Neural progenitor cell (in vitro differentiated cells): Measurements from ENCODE around the gene ZNF341. TPM values are rescaled to one million over a fixed set of nuclear protein-coding genes. Genes with fewer than 3 reads are reported as not detected.

Experiments
- DNase-seq: peaks from one replicate; pipeline ENCODE4 v3.0.0-alpha.2; 2016; ENCODE audit warnings: low spot score
- H2AFZ ChIP-seq: fragments of 200-600 bp; sonication (generic); replicated peaks from 2 replicates; pipeline ENCODE4 v1.6.1; 2016; ENCODE audit warnings: antibody characterized with exemption
- H3F3A ChIP-seq: fragments of 200-600 bp; sonication (generic); 2 replicates; pipeline ENCODE4 v1.6.1; 2016; ENCODE audit warnings: antibody characterized with exemption, low read depth
- H3K27ac ChIP-seq: fragments of 200-600 bp; sonication (generic); 2 replicates; pipeline ENCODE4 v1.5.1; 2016; ENCODE audit warnings: mild to moderate bottlenecking
- H3K27me3 ChIP-seq: fragments of 200-600 bp; sonication (generic); 2 replicates; pipeline ENCODE4 v1.6.1; 2016; ENCODE audit warnings: mild to moderate bottlenecking, moderate library complexity
- H3K36me3 ChIP-seq: fragments of 200-600 bp; sonication (generic); 2 replicates; pipeline ENCODE4 v1.5.1; 2016
- H3K4me1 ChIP-seq: fragments of 200-600 bp; sonication (generic); 2 replicates; pipeline ENCODE4 v1.6.1; 2016; ENCODE audit warnings: mixed run types
- H3K4me2 ChIP-seq: fragments of 200-600 bp; sonication (generic); 2 replicates; pipeline ENCODE4 v1.6.1; 2016
- H3K4me3 ChIP-seq: fragments of 200-600 bp; sonication (generic); 2 replicates; pipeline ENCODE4 v1.5.1; 2016
- H3K79me2 ChIP-seq: fragments of 200-600 bp; sonication (generic); 2 replicates; pipeline ENCODE4 v1.6.1; 2016; ENCODE audit warnings: low read depth
- H3K9ac ChIP-seq: fragments of 200-600 bp; sonication (generic); 2 replicates; pipeline ENCODE4 v1.6.1; 2016
- H3K9me3 ChIP-seq: fragments of 200-600 bp; sonication (generic); 2 replicates; pipeline ENCODE4 v1.5.1; 2016; ENCODE audit warnings: low read depth
- H4K20me1 ChIP-seq: fragments of 200-600 bp; sonication (generic); 2 replicates; pipeline ENCODE4 v1.6.1; 2016; ENCODE audit warnings: low read depth
- H3K27ac Mint-ChIP-seq: 3 replicates; pipeline ENCODE4 v1.8.0; 2021; ENCODE audit warnings: mixed read lengths
- H3K27me3 Mint-ChIP-seq: 2 replicates; pipeline ENCODE4 v1.8.0; 2022; ENCODE audit warnings: low read depth, mild to moderate bottlenecking, inconsistent platforms, moderate library complexity, mixed read lengths; ENCODE audit not compliant: insufficient read depth
- H3K36me3 Mint-ChIP-seq: 3 replicates; pipeline ENCODE4 v1.8.0; 2021; ENCODE audit warnings: mixed read lengths
- H3K4me1 Mint-ChIP-seq: 3 replicates; pipeline ENCODE4 v1.8.0; 2021; ENCODE audit warnings: mixed read lengths
- H3K4me3 Mint-ChIP-seq: 3 replicates; pipeline ENCODE4 v1.8.0; 2021; ENCODE audit warnings: mild to moderate bottlenecking, moderate library complexity, mixed read lengths
- H3K9me3 Mint-ChIP-seq: 3 replicates; pipeline ENCODE4 v1.8.0; 2020; ENCODE audit warnings: mixed read lengths
- CTCF ChIP-seq: fragments of 200-600 bp; sonication (generic); IDR thresholded peaks from 2 replicates; pipeline ENCODE4 v1.5.1; 2017; ENCODE audit warnings: antibody characterized with exemption, mild to moderate bottlenecking
- EZH2 ChIP-seq: fragments of 200-600 bp; sonication (generic); IDR thresholded peaks from 2 replicates; pipeline ENCODE4 v1.6.1; 2017; ENCODE audit warnings: antibody characterized with exemption, mild to moderate bottlenecking, moderate library complexity
- EZH2phosphoT487 ChIP-seq: fragments of 200-600 bp; sonication (generic); IDR thresholded peaks from 2 replicates; pipeline ENCODE4 v1.6.1; 2017; ENCODE audit warnings: antibody characterized with exemption
- total RNA-seq: library from RNA; depleted of rRNA; stranded (reverse); fragments of >200 nt; gene quantifications from 2 replicates; pipeline ENCODE4 v1.2.3, GENCODE V29; 2015; ENCODE audit warnings: low replicate concordance

ZNF341 gene
- total RNA-seq, 1 donor from 2014 or later, result 0.82 TPM

- H3K4me1 ChIP-seq, result peaks cover 29% of the 10 kb centered on the region
- TF ChIP-seq EZH2phosphoT487, result no peak
- TF ChIP-seq CTCF, result no peak
- no peak for TF ChIP-seq EZH2
- Mint-ChIP-seq H3K27me3 (no peaks in the 10 kb centered on the region), H3K4me1 (peaks cover 66% of the 10 kb centered on the region), H3K36me3 (peaks cover 21% of the 10 kb centered on the region), H3K27ac (peak overlapping the region; percentile 95), H3K9me3 (no peaks in the 10 kb centered on the region), H3K4me3 (peak overlapping the region; percentile 37)
- H3K36me3 ChIP-seq, result no peaks in the 10 kb centered on the region
- H3F3A ChIP-seq, result peaks cover 13% of the 10 kb centered on the region
- no peak overlapping the region for H3K27ac ChIP-seq
- H4K20me1 ChIP-seq, result peaks cover 50% of the 10 kb centered on the region
- DNase-seq, result no peak
- H2AFZ ChIP-seq, result no peak overlapping the region
- no peak overlapping the region for H3K4me3 ChIP-seq
- no peak overlapping the region for H3K4me2 ChIP-seq
- H3K9me3 ChIP-seq, result peaks cover 3% of the 10 kb centered on the region
- H3K27me3 ChIP-seq, result no peaks in the 10 kb centered on the region
- H3K9ac ChIP-seq, result no peak overlapping the region
- H3K79me2 ChIP-seq, result peaks cover 91% of the 10 kb centered on the region
These were observed 101.5 kb downstream of the ZNF341 start for GRCh38 chr20:33833333-33833732.

- Histone ChIP-seq H3K36me3 (no peaks in the 10 kb centered on the region), H3F3A (peaks cover 13% of the 10 kb centered on the region), H4K20me1 (peaks cover 40% of the 10 kb centered on the region), H3K27me3 (no peaks in the 10 kb centered on the region), H3K4me1 (peaks cover 26% of the 10 kb centered on the region), H3K9ac (no peak overlapping the region), H2AFZ (no peak overlapping the region), H3K9me3 (peaks cover 3% of the 10 kb centered on the region), H3K27ac (no peak overlapping the region), H3K4me3 (no peak overlapping the region), H3K79me2 (peaks cover 90% of the 10 kb centered on the region), H3K4me2 (no peak overlapping the region)
- no peak for DNase-seq
- Mint-ChIP-seq H3K27ac (no peak overlapping the region), H3K4me3 (no peak overlapping the region), H3K9me3 (no peaks in the 10 kb centered on the region), H3K27me3 (no peaks in the 10 kb centered on the region), H3K36me3 (peaks cover 19% of the 10 kb centered on the region), H3K4me1 (peaks cover 48% of the 10 kb centered on the region)
- TF ChIP-seq EZH2, result no peak
- no peak for TF ChIP-seq EZH2phosphoT487
- TF ChIP-seq CTCF, result no peak
These were observed 103.9 kb downstream of the ZNF341 start for GRCh38 chr20:33835615-33836172.

GRCh38 chr20:33836277-33836676 is 104.5 kb downstream of the ZNF341 start:
- Histone ChIP-seq H3K79me2 (peaks cover 89% of the 10 kb centered on the region), H3K4me3 (no peak overlapping the region), H3K9me3 (peaks cover 3% of the 10 kb centered on the region), H3K27me3 (no peaks in the 10 kb centered on the region), H3K4me1 (peaks cover 26% of the 10 kb centered on the region), H3K4me2 (no peak overlapping the region), H4K20me1 (peaks cover 44% of the 10 kb centered on the region), H3K36me3 (no peaks in the 10 kb centered on the region), H3K27ac (no peak overlapping the region), H2AFZ (no peak overlapping the region), H3F3A (peaks cover 12% of the 10 kb centered on the region), H3K9ac (no peak overlapping the region)
- TF ChIP-seq CTCF (no peak), EZH2 (no peak), EZH2phosphoT487 (no peak)
- H3K27ac Mint-ChIP-seq, result no peak overlapping the region
- H3K27me3 Mint-ChIP-seq, result no peaks in the 10 kb centered on the region
- no peak for DNase-seq
- H3K9me3 Mint-ChIP-seq, result no peaks in the 10 kb centered on the region
- no peak overlapping the region for H3K4me3 Mint-ChIP-seq
- peaks cover 19% of the 10 kb centered on the region for H3K36me3 Mint-ChIP-seq
- H3K4me1 Mint-ChIP-seq, result peaks cover 53% of the 10 kb centered on the region
